GM18861 (cell line): Measurements from ENCODE around the gene SYTL4.

Experiments
- ATAC-seq: cut with Tn5 transposase; IDR thresholded peaks from one replicate; pipeline ENCODE4 v1.9.1; 2021; ENCODE audit not compliant: unreplicated experiment

SYTL4 gene

GRCh38 chrX:100648458-100649417 lies 83.2 kb downstream of the SYTL4 start:
- ATAC-seq: no peak

GRCh38 chrX:100647739-100648138 lies 84.2 kb downstream of the SYTL4 start:
- ATAC-seq: no peak

- no peak for ATAC-seq
These were observed 84.8 kb downstream of the SYTL4 start for GRCh38 chrX:100647095-100647494.

- no peak for ATAC-seq
These were observed 86.8 kb downstream of the SYTL4 start for GRCh38 chrX:100645106-100645505.

GRCh38 chrX:100643956-100644860 lies 87.7 kb downstream of the SYTL4 start, which contains the start of gene SRPX2:
TSS of gene SRPX2 (plus strand) at chrX:100644199. CDS start at chrX:100646323, 2,124 bp downstream.
- ATAC-seq: no peak

GRCh38 chrX:100643212-100643611 lies 88.7 kb downstream of the SYTL4 start:
- ATAC-seq: no peak

- ATAC-seq: no peak
These were observed 89.6 kb downstream of the SYTL4 start for GRCh38 chrX:100642290-100642689.

GRCh38 chrX:100636321-100636991 lies 95.5 kb downstream of the SYTL4 start, which contains the start of gene TSPAN6:
TSS of gene TSPAN6 (minus strand) at chrX:100636806. CDS start at chrX:100636694, 112 bp downstream.
- ATAC-seq: peak; percentile 74

- no peak for ATAC-seq
These were observed 96.0 kb downstream of the SYTL4 start for GRCh38 chrX:100635989-100636320.

- no peak for ATAC-seq
These were observed 96.9 kb downstream of the SYTL4 start for GRCh38 chrX:100635040-100635439.

GRCh38 chrX:100625985-100626491 lies 105.9 kb downstream of the SYTL4 start:
- ATAC-seq: peak; percentile 86
